NT2/D1 (cell line): ENCODE results near the gene ENDOV.

ENCODE experiments used
- YY1 ChIP-seq: IDR thresholded peaks from 2 replicates; pipeline ENCODE4 v1.6.1; 2011; ENCODE audit not compliant: insufficient read length, insufficient read depth
- ZNF274 ChIP-seq: IDR thresholded peaks from 2 replicates; pipeline ENCODE4 v1.6.1; 2011; ENCODE audit warnings: mild to moderate bottlenecking, low read depth, low read length

GRCh38 chr17:80454557-80455335, 39.8 kb downstream of the ENDOV start:
- no peak for TF ChIP-seq ZNF274
- no peak for TF ChIP-seq YY1
